Activated T-cell treated with anti-CD3 and anti-CD28 coated beads for 24 hours (primary cell): Measurements from ENCODE around the gene GRIK3.

ENCODE experiments used
- DNase-seq: peaks from one replicate; pipeline ENCODE4 v3.0.0-alpha.2; 2020; ENCODE audit warnings: low read depth

The GRIK3 gene

DNA sequence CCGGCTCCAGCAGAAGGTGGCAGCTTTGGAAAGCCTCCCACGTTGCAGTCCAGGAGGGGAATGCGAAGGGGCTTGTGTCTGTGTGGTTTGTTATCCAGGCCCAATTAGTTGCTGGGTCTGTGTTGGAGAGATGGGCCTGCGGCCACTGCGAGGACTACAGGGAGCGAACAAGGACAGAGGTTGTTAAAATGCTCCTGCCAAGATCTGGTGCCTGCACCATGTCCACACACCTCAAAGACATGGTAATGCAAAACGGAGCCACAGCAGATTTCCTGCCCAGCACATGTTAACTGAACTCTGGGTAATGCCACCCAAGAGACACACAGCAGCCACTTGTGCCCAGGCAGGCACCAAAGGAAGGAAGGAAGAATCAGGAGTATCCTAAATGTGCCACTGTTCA lies 18.6 kb downstream of the GRIK3 start:
- no peak for DNase-seq

- DNase-seq = no peak
Observed at GRCh38 chr1:37012226-37012625, 22.1 kb downstream of the GRIK3 start.

DNA sequence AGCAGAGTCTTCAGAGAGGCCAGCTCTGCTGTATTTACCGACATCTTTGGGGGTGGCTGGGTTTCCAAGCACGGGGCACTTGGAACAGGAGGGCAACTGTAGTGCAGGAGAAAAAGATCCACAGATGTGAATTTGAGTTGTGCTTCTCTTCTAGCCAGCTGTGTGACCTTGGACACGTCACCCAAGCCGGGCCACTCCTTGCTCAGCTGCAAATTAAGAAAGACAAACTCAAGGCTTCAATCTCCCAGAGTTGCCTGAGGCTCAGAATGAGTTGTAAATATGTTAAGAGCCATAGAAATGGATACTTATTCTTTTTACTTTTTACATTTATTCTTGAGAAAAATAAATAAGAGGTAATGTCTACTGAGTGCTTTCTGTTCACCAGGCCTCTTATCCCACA lies 24.3 kb downstream of the GRIK3 start:
- no peak for DNase-seq

DNA sequence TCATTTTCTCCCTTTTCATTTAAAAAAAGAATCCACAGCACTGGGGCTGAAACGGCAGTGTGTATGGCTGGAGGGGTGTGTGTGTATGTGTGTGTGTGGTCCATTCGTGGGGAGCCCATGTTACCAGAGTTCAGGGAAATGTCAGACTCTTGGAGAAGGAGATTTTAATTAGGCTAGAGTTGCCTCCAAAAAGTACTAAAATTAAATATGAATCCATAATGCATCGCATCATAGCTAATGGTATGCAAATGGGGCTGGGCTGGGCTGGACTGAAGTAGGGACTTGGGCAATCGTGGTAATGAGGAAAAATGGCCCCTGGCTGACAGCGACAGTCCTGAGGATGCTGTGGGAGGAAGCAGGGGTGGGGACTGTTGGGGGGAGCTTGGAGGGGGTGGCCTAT lies 24.8 kb downstream of the GRIK3 start:
- no peak for DNase-seq

DNA sequence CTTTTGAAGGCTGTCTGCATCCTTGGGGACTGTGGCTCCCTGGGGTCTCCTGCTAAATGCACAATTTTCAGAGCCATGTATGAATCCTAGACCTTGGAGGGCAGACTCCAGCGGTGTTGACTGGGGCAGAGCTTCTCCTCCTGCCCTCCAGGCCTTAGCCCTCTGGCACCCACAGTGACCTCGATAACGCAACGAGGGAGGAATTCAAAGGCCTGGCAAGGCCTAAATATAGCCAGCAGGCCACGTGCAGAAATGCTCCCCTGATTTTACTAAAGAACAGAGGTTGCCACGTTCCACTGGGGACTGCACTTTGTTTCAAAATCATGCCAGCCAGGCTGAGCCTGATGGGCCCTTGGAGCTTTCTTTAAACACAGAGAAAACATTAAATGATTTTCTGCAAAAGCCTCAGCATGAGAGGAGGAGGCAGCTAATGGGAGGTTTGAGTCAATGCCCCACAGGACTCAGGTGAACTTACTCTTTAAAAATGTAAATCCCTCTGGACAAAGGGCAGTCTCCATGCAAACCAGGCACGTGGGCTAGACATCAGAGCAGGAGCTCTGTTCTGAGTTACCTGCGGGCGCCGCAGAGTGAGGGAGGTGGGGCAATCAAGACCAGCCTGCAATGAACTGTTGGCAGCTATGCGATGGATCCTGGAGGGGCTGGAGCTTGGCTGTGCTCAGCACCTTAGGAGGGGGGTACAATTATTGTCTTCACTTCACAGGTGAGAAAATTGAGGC lies 28.0 kb downstream of the GRIK3 start:
- DNase-seq = no peak

DNA sequence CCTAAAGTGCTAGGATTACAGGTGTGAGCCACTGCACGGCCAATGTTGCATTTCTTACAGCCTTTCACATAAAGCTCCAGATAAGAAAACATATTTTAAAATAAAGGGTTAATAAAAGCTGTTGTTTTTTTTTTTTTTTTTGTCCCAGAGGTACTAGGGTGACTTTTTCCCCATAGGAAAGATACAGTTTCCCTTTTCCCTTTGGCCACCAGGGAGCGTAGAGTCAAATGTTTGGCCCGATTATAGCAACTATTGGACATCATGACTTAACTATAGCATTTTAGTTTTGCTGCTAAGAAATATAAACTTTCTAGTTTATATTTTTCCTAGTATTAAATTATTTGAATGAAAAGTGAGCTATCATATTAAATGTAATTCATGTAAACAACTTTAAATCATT lies 31.4 kb downstream of the GRIK3 start:
- no peak for DNase-seq

GRCh38 chr1:37001703-37002102 lies 32.6 kb downstream of the GRIK3 start:
- no peak for DNase-seq

- DNase-seq = no peak
Observed at GRCh38 chr1:36996106-36996505, 38.2 kb downstream of the GRIK3 start.

- no peak for DNase-seq
Observed at GRCh38 chr1:36994868-36995267, 39.4 kb downstream of the GRIK3 start.

- no peak for DNase-seq
Observed at GRCh38 chr1:36994294-36994693, 40.0 kb downstream of the GRIK3 start.

GRCh38 chr1:36992139-36992943 lies 42.0 kb downstream of the GRIK3 start:
- no peak for DNase-seq

GRCh38 chr1:36991551-36991950 lies 42.8 kb downstream of the GRIK3 start:
- DNase-seq = no peak

GRCh38 chr1:36990928-36991327 lies 43.4 kb downstream of the GRIK3 start:
- no peak for DNase-seq

DNA sequence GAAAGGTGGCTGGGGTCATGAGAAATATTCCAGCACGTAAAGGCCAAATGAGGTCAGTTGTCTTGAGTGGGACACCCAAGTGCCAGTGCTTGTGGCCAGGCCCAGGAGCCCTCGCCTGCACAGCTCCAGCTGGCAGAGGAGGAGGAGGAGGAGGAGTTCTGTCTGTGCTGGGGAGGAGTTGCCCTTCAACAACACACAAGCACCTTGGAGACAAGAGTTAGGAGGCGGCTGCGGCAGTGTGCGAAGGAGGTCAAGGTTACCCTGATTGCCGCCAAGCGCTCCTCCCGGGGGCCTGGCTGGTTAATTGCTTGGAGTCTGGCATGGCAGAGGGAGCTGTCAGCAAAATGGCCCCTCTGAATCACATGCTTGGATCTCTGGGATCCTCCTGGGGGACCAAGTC lies 45.1 kb downstream of the GRIK3 start:
- DNase-seq = no peak

GRCh38 chr1:36988741-36989193 lies 45.5 kb downstream of the GRIK3 start:
- no peak for DNase-seq

DNA sequence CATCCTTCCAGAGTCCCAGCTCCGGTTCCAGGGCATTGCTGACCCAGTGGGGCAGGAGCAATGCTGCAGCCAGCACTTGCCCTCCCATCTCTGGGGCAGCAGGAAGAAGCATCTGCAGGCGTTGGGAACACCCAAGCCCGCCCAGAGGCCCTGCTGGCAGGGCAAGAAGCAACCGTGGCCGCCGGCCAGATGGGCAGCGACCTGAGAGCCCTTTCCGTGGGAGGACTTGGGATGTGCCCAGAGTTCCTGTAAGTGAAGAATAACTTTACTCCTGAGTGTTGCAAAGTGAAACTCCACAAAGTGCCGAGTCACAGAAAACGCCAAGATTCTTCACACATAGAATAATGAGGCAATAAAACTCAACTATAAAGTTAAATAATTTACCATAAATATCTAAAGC lies 46.0 kb downstream of the GRIK3 start:
- no peak for DNase-seq

DNA sequence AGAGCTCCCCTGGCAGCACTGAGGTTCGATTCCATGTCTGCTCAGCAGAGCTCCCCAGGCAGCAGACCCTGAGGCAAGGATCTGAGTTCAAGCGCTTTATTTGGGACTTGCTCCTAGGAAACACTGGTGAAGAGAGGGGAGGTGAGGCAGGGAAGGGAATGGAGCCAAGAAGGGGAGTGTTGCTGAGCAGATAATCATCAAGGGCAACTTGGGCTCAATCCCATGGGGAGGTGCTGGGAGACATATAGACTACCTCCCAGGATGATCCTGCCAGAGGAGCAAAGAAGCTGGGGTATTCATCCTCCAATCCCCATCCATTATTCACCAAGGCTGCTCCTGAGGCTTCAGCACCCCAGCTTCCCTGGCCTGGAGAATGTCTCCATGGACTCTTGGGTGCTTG lies 47.0 kb downstream of the GRIK3 start:
- DNase-seq = no peak

DNA sequence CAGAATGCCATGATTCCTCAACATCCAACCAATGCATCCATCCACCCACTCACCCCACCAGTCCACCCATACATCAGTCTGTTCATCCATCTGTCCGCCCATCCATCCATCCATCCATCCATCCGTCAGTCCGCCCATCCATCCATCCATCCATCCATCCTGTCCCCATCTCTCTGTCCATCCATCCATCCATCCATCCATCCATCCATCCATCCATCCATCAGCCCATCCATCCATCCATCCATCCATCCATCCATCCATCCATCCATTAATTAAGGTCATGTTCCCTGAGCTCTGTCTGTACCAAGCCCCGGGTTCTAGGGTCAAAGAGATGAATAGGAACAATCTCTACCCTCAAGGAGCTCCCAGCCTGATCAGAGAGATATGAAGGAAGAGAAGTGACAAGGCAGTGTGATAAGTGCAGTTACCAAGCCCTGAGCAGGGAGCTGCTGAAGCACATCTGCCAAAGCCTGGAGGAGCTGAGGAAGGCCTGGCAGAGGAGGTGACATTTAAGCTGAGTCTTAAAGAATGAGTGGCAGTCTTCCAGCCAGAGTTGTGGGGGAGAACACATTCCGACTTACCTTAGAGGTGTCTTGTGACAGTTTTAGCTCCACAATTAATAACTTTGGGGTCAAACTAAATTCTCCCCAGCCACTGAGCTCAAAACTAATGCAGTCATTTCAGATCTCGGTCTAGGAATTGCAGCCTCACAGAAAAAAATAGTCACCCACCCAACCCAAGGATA lies 47.9 kb downstream of the GRIK3 start:
- no peak for DNase-seq

- no peak for DNase-seq
Observed at GRCh38 chr1:36984675-36985074, 49.6 kb downstream of the GRIK3 start.

GRCh38 chr1:36984026-36984425 lies 50.3 kb downstream of the GRIK3 start:
- no peak for DNase-seq

DNA sequence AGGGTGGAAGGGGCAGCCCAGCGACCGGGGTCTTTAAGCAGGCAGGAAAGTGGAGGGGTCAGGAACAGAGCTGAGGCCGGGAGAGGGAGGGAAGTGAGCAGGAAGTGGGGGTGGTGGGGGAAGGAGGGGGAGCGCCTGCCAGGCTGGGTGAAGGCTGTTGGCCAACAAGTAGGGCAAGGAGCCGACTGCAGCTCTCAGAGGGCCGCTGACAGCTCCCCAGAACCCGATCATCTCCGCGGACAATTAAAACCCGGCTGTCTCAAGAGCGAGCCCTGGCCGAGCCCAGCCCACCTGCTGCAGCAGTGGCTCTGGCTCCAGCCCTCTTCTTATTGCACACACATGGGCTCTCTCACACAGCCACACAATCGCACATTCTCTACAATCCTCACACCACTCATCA lies 51.6 kb downstream of the GRIK3 start:
- DNase-seq = no peak

DNA sequence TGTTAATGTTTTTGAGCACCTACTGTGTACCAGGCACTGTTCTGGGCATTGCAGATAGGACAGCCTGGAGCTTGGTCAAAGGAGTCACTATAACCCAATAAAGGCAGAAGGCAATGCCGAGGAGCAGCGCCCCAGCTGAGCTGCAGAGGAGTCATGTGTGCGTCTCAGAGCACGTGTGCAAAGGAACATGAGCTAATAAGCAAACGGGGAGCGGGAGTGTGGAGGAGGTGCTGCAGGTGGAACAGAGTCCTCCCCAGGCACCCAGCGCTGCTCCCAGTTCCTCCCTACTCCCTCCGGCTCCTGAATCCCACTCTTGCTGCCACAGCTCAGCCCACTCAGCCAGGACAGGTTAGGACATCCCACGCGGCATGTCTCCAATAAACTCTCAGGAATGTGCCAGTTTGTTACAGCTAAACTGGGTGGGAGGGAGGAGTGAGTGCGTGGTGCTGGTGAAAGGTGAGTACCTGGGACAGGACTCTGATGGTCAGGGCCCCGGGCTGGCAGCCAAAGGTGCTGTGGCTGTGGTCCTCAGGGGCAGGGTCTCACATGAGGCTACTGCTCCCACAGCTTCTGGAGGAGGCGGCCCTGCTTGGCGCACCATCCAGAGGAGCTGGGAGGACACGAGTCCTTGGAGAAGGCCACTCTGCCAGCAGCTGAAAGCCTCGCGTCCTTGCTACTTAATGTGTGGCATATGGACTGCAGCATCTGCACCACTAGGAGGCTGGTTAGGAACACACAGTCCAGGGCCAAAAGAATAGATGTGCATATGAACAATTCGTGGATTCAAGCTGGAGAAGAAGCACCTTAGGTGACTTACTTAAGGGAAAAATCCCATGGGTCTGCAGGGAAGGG lies 52.3 kb downstream of the GRIK3 start:
- no peak for DNase-seq
